GM12878 (cell line): ENCODE data around the gene OR2B6. TPM values are rescaled to one million over a fixed set of nuclear protein-coding genes. Genes with fewer than 3 reads are reported as not detected.

ENCODE experiments used
- CBX5 ChIP-seq: sonication (generic); IDR thresholded peaks from 2 replicates; pipeline ENCODE4 v1.6.1; 2016; ENCODE audit warnings: low read depth, moderate library complexity, mild to moderate bottlenecking, inconsistent platforms
- IKZF1 ChIP-seq: fragments of 450-650 bp; conservative IDR thresholded peaks from 2 replicates; pipeline ENCODE4 v1.6.1; 2017; ENCODE audit warnings: antibody characterized with exemption, mild to moderate bottlenecking
- RCOR1 ChIP-seq: conservative IDR thresholded peaks from 2 replicates; pipeline ENCODE4 v1.6.1; 2012; ENCODE audit warnings: low read depth, low read length, improper control_type of control experiment
- SP1 ChIP-seq: IDR thresholded peaks from one replicate; pipeline ENCODE4 v1.6.1; 2011; ENCODE audit warnings: low read depth, low read length
- SRF ChIP-seq, 2 experiments: IDR thresholded peaks; 2 replicates each; pipeline ENCODE4 v1.6.1; 2011; ENCODE audit warnings: low read depth in 2 of 2, low read length in 2 of 2, mild to moderate bottlenecking in 1 of 2, moderate library complexity in 1 of 2
- SUZ12 ChIP-seq: fragments of 200-600 bp; sonication (generic); IDR thresholded peaks from one replicate; pipeline ENCODE4 v1.6.1; 2018; ENCODE audit warnings: antibody characterized with exemption, mild to moderate bottlenecking; ENCODE audit not compliant: unreplicated experiment
- polyA plus RNA-seq, 11 experiments: library from polyadenylated mRNA; depleted of rRNA in 4 of 11; unstranded in 6 of 11; stranded (reverse) in 5 of 11; fragments of >200 nt; fragmentation: Nextera tagmentation in 4 of 11; fragmentation: Illumina TruSeq in 1 of 11; extraction: Ambion mirVana in 4 of 11; extraction: Trizol in 1 of 11; gene quantifications; 1 replicate in 1 of 11; 2 replicates in 10 of 11; pipeline versions ENCODE4 v1.2.1 to v1.2.3, GENCODE V29; 2011 to 2016; ENCODE audit warnings: inconsistent platforms in 2 of 11, missing spikeins in 2 of 11, low read depth in 1 of 11
- total RNA-seq, 4 experiments: library from RNA; depleted of rRNA in 3 of 4; stranded (reverse); fragments of >200 nt in 3 of 4; fragmentation: Illumina TruSeq in 1 of 4; extraction: Trizol in 1 of 4; gene quantifications; 2 replicates each; pipeline versions ENCODE4 v1.2.1 to v1.2.3, GENCODE V29; 2013 to 2021
- TF ChIP-seq, protein P1 (sequence below): fragments of 450-650 bp; formaldehyde crosslinking; IDR thresholded peaks from 2 replicates; pipeline ENCODE4 v1.4.0; 2022; ENCODE audit warnings: mild to moderate bottlenecking, moderate library complexity
- TF ChIP-seq, protein P2 (sequence below): fragments of 450-650 bp; IDR thresholded peaks from 2 replicates; pipeline ENCODE4 v1.6.1; 2018; ENCODE audit warnings: mild to moderate bottlenecking, low read depth, moderate library complexity; ENCODE audit not compliant: partially characterized antibody

The OR2B6 gene
- total and polyA plus RNA-seq, 10 of the 15 experiments (the other 5 are each of a cell fraction or from before 2014, with no cell fraction given): 0.29 to 10.3 (median 1.4) TPM; not detected in 1

DNA sequence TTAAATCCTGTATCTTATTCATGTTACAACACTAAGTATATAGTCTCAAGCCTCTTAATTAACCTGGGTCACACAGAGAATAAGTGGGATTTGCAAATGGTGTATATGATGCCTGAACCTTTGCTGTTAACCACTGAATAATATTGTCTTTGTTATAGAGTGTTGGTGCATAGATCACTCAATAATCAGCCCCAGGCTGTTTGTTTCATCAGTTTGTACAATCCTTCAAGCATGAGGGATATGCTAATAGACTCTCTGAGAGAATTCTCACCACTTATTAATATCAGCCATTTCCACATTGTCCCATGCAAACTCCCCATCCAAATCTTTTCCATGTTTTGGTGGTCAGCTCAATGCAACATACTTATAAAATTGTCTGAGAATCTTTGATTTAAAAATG is 21.7 kb downstream of the OR2B6 start (continued):
- TF ChIP-seq, protein P1, sequence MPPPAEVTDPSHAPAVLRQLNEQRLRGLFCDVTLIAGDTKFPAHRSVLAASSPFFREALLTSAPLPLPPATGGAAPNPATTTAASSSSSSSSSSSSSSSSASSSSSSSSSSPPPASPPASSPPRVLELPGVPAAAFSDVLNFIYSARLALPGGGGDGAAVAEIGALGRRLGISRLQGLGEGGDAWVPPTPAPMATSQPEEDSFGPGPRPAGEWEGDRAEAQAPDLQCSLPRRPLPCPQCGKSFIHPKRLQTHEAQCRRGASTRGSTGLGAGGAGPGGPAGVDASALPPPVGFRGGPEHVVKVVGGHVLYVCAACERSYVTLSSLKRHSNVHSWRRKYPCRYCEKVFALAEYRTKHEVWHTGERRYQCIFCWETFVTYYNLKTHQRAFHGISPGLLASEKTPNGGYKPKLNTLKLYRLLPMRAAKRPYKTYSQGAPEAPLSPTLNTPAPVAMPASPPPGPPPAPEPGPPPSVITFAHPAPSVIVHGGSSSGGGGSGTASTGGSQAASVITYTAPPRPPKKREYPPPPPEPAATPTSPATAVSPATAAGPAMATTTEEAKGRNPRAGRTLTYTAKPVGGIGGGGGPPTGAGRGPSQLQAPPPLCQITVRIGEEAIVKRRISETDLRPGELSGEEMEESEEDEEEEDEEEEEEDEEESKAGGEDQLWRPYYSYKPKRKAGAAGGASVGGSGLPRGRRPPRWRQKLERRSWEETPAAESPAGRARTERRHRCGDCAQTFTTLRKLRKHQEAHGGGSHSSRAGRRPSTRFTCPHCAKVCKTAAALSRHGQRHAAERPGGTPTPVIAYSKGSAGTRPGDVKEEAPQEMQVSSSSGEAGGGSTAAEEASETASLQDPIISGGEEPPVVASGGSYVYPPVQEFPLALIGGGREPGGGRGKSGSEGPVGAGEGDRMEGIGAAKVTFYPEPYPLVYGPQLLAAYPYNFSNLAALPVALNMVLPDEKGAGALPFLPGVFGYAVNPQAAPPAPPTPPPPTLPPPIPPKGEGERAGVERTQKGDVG (CRISPR knock-in tag): no peak
- no peak for TF ChIP-seq SUZ12
- TF ChIP-seq SP1: no peak
- TF ChIP-seq, protein P2, sequence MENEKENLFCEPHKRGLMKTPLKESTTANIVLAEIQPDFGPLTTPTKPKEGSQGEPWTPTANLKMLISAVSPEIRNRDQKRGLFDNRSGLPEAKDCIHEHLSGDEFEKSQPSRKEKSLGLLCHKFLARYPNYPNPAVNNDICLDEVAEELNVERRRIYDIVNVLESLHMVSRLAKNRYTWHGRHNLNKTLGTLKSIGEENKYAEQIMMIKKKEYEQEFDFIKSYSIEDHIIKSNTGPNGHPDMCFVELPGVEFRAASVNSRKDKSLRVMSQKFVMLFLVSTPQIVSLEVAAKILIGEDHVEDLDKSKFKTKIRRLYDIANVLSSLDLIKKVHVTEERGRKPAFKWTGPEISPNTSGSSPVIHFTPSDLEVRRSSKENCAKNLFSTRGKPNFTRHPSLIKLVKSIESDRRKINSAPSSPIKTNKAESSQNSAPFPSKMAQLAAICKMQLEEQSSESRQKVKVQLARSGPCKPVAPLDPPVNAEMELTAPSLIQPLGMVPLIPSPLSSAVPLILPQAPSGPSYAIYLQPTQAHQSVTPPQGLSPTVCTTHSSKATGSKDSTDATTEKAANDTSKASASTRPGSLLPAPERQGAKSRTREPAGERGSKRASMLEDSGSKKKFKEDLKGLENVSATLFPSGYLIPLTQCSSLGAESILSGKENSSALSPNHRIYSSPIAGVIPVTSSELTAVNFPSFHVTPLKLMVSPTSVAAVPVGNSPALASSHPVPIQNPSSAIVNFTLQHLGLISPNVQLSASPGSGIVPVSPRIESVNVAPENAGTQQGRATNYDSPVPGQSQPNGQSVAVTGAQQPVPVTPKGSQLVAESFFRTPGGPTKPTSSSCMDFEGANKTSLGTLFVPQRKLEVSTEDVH: no peak
- TF ChIP-seq IKZF1: no peak
- TF ChIP-seq SRF (IDR thresholded peaks at IDR 0.05; ENCODE audit: low read depth in 2 of 2, low read length in 2 of 2): no peak
- TF ChIP-seq RCOR1: no peak
- TF ChIP-seq CBX5: no peak
